ENCODE measurements around the gene MYH15. TPM values are rescaled to one million over a fixed set of nuclear protein-coding genes. Genes with fewer than 3 reads are reported as not detected.

The MYH15 gene
- total RNA-seq, 1 donor from 2014 or later: 0.75 TPM

DNA sequence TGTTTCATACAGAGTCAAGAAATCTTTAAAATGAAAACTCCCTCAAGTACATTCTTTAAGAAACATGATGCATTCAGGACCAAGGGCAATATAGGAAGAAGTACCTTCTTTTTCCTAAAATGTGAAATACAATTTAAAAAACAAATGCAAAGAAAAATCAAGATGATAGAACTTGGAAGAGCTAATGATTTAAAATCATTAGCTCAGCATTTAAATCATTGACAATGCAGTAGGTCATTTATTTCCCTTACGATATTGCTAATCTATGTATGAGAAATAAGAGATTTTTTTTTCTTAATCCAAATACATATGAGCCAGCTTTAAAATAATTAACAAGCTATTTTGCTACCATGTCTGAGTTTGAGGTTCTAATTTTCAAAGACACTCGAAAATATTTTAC lies 108.6 kb downstream of the MYH15 start:
- TF ChIP-seq, protein P1, sequence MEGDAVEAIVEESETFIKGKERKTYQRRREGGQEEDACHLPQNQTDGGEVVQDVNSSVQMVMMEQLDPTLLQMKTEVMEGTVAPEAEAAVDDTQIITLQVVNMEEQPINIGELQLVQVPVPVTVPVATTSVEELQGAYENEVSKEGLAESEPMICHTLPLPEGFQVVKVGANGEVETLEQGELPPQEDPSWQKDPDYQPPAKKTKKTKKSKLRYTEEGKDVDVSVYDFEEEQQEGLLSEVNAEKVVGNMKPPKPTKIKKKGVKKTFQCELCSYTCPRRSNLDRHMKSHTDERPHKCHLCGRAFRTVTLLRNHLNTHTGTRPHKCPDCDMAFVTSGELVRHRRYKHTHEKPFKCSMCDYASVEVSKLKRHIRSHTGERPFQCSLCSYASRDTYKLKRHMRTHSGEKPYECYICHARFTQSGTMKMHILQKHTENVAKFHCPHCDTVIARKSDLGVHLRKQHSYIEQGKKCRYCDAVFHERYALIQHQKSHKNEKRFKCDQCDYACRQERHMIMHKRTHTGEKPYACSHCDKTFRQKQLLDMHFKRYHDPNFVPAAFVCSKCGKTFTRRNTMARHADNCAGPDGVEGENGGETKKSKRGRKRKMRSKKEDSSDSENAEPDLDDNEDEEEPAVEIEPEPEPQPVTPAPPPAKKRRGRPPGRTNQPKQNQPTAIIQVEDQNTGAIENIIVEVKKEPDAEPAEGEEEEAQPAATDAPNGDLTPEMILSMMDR (conservative IDR thresholded peaks at IDR 0.05; ENCODE audit: low read depth, low read length): no peak
- no peak overlapping the region for H3K4me3 ChIP-seq (ENCODE audit: low read depth, low read length)

GRCh38 chr3:108398510-108398909 lies 111.9 kb downstream of the MYH15 start:
- TF ChIP-seq, protein P1 (conservative IDR thresholded peaks at IDR 0.05; ENCODE audit: low read depth, low read length): no peak
- DNase-seq (ENCODE audit: low read depth): no peak
- no peak overlapping the region for H3K4me3 ChIP-seq (ENCODE audit: low read depth, low read length)

More for the DNA sequence above, 108.6 kb downstream of the MYH15 start:
- no peak for DNase-seq (ENCODE audit: low read depth)

GRCh38 chr3:108396336-108396735 lies 114.1 kb downstream of the MYH15 start:
- no peak overlapping the region for H3K4me3 ChIP-seq (ENCODE audit: low read depth, low read length)
- DNase-seq (ENCODE audit: low read depth): no peak
- TF ChIP-seq, protein P1 (conservative IDR thresholded peaks at IDR 0.05; ENCODE audit: low read depth, low read length): no peak

DNA sequence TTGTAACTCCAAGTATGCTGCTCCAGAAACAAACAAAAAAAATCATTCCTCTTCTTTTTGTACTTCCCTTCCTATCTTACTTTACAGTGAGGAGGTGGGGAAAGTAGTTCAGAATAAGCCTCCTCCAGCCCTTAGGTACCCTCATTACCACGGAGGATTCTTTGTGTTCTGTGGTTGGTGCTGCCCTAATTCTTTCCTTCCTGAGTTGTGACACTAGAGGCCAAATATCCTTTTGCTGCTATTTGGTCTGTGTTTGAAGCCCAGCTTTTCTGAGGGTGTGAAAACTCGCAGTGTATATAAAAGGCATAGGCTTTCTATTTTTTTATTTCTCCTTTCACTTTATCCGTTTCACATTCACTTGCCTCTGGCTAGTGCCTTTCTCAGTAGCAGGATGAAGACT lies 115.8 kb downstream of the MYH15 start:
- no peak overlapping the region for H3K4me3 ChIP-seq (ENCODE audit: low read depth, low read length)
- TF ChIP-seq, protein P1 (conservative IDR thresholded peaks at IDR 0.05; ENCODE audit: low read depth, low read length): no peak

DNA sequence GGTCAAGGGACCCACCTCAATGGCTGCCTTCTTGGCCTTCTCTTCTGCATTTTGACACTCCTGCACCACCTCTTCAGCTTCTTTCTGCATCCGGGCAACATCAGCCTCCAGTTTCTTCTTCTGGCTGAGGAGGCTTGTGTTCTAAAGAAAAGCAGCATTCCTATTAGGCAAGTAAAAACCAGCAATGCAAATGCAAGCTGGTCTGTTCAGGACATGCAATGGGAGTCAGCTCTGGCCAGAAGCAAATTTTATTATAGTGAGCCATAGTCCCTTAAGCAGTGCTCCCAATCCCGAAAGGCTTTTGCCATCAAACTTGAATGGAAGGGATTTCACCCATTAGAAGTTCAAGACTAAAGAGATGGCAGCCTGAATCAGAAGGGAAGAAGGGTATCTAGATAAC lies 116.4 kb downstream of the MYH15 start:
- TF ChIP-seq, protein P1 (conservative IDR thresholded peaks at IDR 0.05; ENCODE audit: low read depth, low read length): no peak
- H3K4me3 ChIP-seq (ENCODE audit: low read depth, low read length): no peak overlapping the region
- DNase-seq (ENCODE audit: low read depth): no peak

More for the DNA sequence above, 115.8 kb downstream of the MYH15 start:
- DNase-seq (ENCODE audit: low read depth): no peak

GRCh38 chr3:108393128-108393900 lies 117.1 kb downstream of the MYH15 start:
- H3K4me3 ChIP-seq (ENCODE audit: low read depth, low read length): no peak overlapping the region
- TF ChIP-seq, protein P1 (conservative IDR thresholded peaks at IDR 0.05; ENCODE audit: low read depth, low read length): no peak
- DNase-seq (ENCODE audit: low read depth): no peak
